ENCODE results near the gene JAG2. TPM values are rescaled to one million over a fixed set of nuclear protein-coding genes. Genes with fewer than 3 reads are reported as not detected.

JAG2 gene
- total and polyA plus RNA-seq, 2 of the 13 experiments (the other 11 are each of a cell fraction or from before 2014, with no cell fraction given) = 0.04 to 0.16 TPM

DNA sequence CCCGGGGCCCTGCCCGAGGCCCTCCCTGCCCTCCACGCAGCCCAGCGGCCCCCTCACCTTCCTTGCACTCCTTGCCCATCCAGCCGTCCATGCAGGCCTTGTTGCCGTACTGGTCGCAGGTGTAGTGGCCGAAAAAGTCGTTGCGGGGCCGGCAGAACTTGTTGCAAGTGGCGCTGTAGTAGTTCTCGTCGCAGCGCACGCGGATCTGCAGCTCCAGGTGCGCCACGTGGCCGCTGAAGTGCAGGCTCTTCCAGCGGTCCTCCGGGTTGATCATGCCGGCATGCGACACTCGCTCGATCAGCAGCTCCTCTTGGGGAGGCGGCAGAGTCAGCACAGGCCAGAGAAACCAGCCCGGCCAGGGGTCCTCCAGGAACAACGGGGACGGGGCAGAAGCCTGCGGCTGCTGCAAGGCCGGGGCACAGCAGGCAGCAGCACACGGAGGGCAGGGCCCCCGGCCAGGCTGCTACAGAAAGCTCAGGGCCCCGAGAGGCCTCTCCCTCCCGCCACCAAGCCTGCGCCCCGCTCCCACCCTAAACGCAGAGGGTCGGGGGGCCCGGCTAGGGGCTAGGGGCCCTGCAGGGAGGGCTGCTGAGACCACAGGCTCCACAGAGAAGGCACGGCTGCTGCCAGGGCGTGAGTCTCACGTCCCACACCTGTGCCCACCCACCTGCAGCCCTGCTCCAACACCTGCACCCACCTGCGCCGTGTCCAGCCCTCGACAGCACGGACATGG is 12.7 kb downstream of the JAG2 start (continued):
- TF ChIP-seq, protein P1, sequence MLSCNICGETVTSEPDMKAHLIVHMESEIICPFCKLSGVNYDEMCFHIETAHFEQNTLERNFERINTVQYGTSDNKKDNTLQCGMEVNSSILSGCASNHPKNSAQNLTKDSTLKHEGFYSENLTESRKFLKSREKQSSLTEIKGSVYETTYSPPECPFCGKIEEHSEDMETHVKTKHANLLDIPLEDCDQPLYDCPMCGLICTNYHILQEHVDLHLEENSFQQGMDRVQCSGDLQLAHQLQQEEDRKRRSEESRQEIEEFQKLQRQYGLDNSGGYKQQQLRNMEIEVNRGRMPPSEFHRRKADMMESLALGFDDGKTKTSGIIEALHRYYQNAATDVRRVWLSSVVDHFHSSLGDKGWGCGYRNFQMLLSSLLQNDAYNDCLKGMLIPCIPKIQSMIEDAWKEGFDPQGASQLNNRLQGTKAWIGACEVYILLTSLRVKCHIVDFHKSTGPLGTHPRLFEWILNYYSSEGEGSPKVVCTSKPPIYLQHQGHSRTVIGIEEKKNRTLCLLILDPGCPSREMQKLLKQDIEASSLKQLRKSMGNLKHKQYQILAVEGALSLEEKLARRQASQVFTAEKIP (CRISPR knock-in tag; IDR thresholded peaks at IDR 0.05; ENCODE audit: borderline replicate concordance) = no peak
- no peak for TF ChIP-seq ZNF883 (CRISPR knock-in tag; IDR thresholded peaks at IDR 0.05; ENCODE audit: not compliant biosample characterization)
- TF ChIP-seq, protein P2, sequence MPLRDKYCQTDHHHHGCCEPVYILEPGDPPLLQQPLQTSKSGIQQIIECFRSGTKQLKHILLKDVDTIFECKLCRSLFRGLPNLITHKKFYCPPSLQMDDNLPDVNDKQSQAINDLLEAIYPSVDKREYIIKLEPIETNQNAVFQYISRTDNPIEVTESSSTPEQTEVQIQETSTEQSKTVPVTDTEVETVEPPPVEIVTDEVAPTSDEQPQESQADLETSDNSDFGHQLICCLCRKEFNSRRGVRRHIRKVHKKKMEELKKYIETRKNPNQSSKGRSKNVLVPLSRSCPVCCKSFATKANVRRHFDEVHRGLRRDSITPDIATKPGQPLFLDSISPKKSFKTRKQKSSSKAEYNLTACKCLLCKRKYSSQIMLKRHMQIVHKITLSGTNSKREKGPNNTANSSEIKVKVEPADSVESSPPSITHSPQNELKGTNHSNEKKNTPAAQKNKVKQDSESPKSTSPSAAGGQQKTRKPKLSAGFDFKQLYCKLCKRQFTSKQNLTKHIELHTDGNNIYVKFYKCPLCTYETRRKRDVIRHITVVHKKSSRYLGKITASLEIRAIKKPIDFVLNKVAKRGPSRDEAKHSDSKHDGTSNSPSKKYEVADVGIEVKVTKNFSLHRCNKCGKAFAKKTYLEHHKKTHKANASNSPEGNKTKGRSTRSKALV (CRISPR knock-in tag; IDR thresholded peaks at IDR 0.05) = peak; percentile 69; the same call in 1 of the 2 replicates

DNA sequence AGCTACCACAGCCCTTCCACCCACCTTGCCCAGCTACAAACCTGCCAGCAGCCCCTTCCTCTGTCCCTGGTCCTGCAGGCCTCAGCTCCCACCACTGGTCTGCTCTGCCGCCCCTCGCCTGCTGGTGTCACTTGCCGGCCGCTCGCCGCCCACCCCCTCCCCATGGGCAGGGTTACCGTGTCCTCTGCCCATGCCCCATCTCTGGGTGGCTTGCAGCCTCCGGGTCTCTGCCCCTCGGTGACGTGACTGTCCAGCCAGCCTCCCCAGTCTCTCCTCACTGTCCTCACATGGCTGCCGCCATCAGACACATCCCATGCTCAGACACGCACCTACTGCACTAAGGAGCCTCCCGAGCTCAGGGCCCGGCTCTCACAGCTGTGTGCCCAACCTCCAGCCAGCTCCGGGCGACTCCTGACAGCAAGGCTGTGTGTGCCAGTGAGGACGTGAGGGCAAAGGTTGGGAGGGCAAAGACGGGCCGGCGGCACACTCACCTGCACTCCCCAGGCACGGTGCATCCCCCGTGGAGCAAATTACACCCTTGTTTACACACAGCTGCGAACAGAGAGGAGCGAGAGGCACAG is 13.4 kb downstream of the JAG2 start:
- no peak for DNase-seq (ENCODE audit: low spot score)
- H3K79me2 ChIP-seq (ENCODE audit: insufficient read depth, low read length) = no peaks in the 10 kb centered on the region
- no peak overlapping the region for H2AFZ ChIP-seq (ENCODE audit: low read length)
- H3K9ac ChIP-seq (ENCODE audit: insufficient read depth, low read depth, low read length) = no peak overlapping the region
- peaks cover 9% of the 10 kb centered on the region; the same call in 1 of the 2 replicates for H3K4me1 ChIP-seq (ENCODE audit: insufficient read depth, low read length)
- TF ChIP-seq HMGA1 (CRISPR knock-in tag; conservative IDR thresholded peaks at IDR 0.05) (no peak), MYPOP (CRISPR knock-in tag; IDR thresholded peaks at IDR 0.05) (peak; percentile 17; the same call in 1 of the 2 replicates), ZNF768 (CRISPR knock-in tag; IDR thresholded peaks at IDR 0.05) (0 out of 2 replicates have a peak, but pooled peaks have one; percentile 35), ZSCAN22 (CRISPR knock-in tag; IDR thresholded peaks at IDR 0.05) (0 out of 2 replicates have a peak, but pooled peaks have one; percentile 33), FOXA1 (IDR thresholded peaks at IDR 0.05) (no peak), FOXA1 (CRISPR knock-in tag; IDR thresholded peaks at IDR 0.05) (peak; percentile 48; the same call in 1 of the 2 replicates)
- H3K4me2 ChIP-seq (ENCODE audit: low read depth, low read length) = peak overlapping the region; percentile 12; the same call in 1 of the 2 replicates
- H3K36me3 ChIP-seq (replicated peaks in 1 of 2; ENCODE audit: control insufficient read depth in 1 of 2, insufficient read depth in 2 of 2, low read length in 2 of 2) = no peaks in the 10 kb centered on the region
- intact Hi-C loops (cut with micrococcal nuclease; ENCODE audit: unreplicated experiment) = no loop called here
- POLR2A ChIA-PET = no interaction called here
- in situ Hi-C loops (cut with HindIII; ENCODE audit: extremely low pct_ligation_motif_present, low pct_unique_long_range_greater_than_20kb) = no loop called here
- no TSS peak for BruUV-seq (replicated peaks)
- WGBS (ENCODE audit: low lambda C conversion rate) = 35% methylated on average over 16 of the region's 24 CpGs
- CTCF ChIA-PET (ENCODE audit: low intra/inter-chr PET ratio, low total read pairs) = no interaction called here
- H3K27me3 ChIP-seq (ENCODE audit: control insufficient read depth in 1 of 2, insufficient read depth in 2 of 2, low read length in 2 of 2) = peaks cover 37 to 64% of the 10 kb centered on the region in 2 experiments
- no peaks in the 10 kb centered on the region for H4K20me1 ChIP-seq (ENCODE audit: insufficient read depth, low read length)
- no peak overlapping the region for H3K27ac ChIP-seq (ENCODE audit: extremely low read length, insufficient read depth, low read length)
- H3K4me3 ChIP-seq (replicated peaks in 1 of 3; ENCODE audit: insufficient read depth in 1 of 3, low read depth in 2 of 3, low read length in 3 of 3) = peak overlapping the region in 1 of 3 experiments; percentile 43; a peak in 1 of 6 replicates
- no peak for ATAC-seq
- H3K9me3 ChIP-seq (ENCODE audit: low read length) = no peaks in the 10 kb centered on the region
- no peak for FAIRE-seq
